ENCODE data around the gene KRT24.
A peak's percentile ranks its signal among the peaks of the same experiment; 100 is the strongest.

The KRT24 gene

GRCh38 chr17:40734018-40734417 is 30.5 kb upstream of the KRT24 start:
- H3K56ac ChIP-seq (ENCODE audit: low read length), result no peak overlapping the region
- no peak overlapping the region for H2BK15ac ChIP-seq (replicated peaks; ENCODE audit: low read depth)
- no peak overlapping the region for H4K5ac ChIP-seq (ENCODE audit: low read length)
- H3K18ac ChIP-seq (ENCODE audit: low read length), result no peak overlapping the region
- no peaks in the 10 kb centered on the region for H3K27me3 ChIP-seq (ENCODE audit: insufficient read depth, low read length, poor library complexity)
- H3K4me2 ChIP-seq (ENCODE audit: low read length), result no peak overlapping the region
- no peak overlapping the region for H3K9ac ChIP-seq (ENCODE audit: low read length)
- no peak overlapping the region for H3K4me3 ChIP-seq (ENCODE audit: low read length)
- no peaks in the 10 kb centered on the region for H3K4me1 ChIP-seq (ENCODE audit: control insufficient read depth, low read depth, low read length)
- H3K4ac ChIP-seq (ENCODE audit: low read depth, low read length), result no peak overlapping the region
- H2BK5ac ChIP-seq (ENCODE audit: low read length), result no peak overlapping the region
- no peaks in the 10 kb centered on the region for H3K79me1 ChIP-seq (ENCODE audit: low read length)
- H2BK120ac ChIP-seq (ENCODE audit: low read depth, low read length), result no peak overlapping the region
- no peak overlapping the region for H4K8ac ChIP-seq (ENCODE audit: low read depth, low read length)
- no peak overlapping the region for H3K23ac ChIP-seq (ENCODE audit: low read length)
- WGBS (ENCODE audit: extremely low coverage, insufficient coverage, low lambda C conversion rate), result no CpG with 5 or more reads among the region's 6 CpGs
- no peak overlapping the region for H2AK5ac ChIP-seq (ENCODE audit: low read length)
- H3K36me3 ChIP-seq (ENCODE audit: control insufficient read depth, insufficient read depth, low read length), result no peaks in the 10 kb centered on the region
- no peaks in the 10 kb centered on the region for H3K79me2 ChIP-seq (ENCODE audit: control insufficient read depth, insufficient read depth, low read length)
- no peak overlapping the region for H3K27ac ChIP-seq (ENCODE audit: low read depth, low read length)
- DNase-seq, result no peak

GRCh38 chr17:40730970-40731369 is 27.4 kb upstream of the KRT24 start:
- no peak overlapping the region for H3K23ac ChIP-seq (ENCODE audit: low read length)
- no peak overlapping the region for H3K27ac ChIP-seq (ENCODE audit: low read depth, low read length)
- no peak overlapping the region for H2BK120ac ChIP-seq (ENCODE audit: low read depth, low read length)
- H3K27me3 ChIP-seq (ENCODE audit: insufficient read depth, low read length, poor library complexity), result no peaks in the 10 kb centered on the region
- no peaks in the 10 kb centered on the region for H3K79me1 ChIP-seq (ENCODE audit: low read length)
- H3K4me2 ChIP-seq (ENCODE audit: low read length), result no peak overlapping the region
- H2BK15ac ChIP-seq (replicated peaks; ENCODE audit: low read depth), result no peak overlapping the region
- no peak overlapping the region for H3K18ac ChIP-seq (ENCODE audit: low read length)
- no peak overlapping the region for H4K8ac ChIP-seq (ENCODE audit: low read depth, low read length)
- H2AK5ac ChIP-seq (ENCODE audit: low read length), result no peak overlapping the region
- H3K79me2 ChIP-seq (ENCODE audit: control insufficient read depth, insufficient read depth, low read length), result no peaks in the 10 kb centered on the region
- no peak overlapping the region for H4K5ac ChIP-seq (ENCODE audit: low read length)
- no peaks in the 10 kb centered on the region for H3K36me3 ChIP-seq (ENCODE audit: control insufficient read depth, insufficient read depth, low read length)
- WGBS (ENCODE audit: extremely low coverage, insufficient coverage, low lambda C conversion rate), result no CpG with 5 or more reads among the region's 1 CpG
- no peak for DNase-seq
- no peak overlapping the region for H3K9ac ChIP-seq (ENCODE audit: low read length)
- no peak overlapping the region for H3K4ac ChIP-seq (ENCODE audit: low read depth, low read length)
- H2BK5ac ChIP-seq (ENCODE audit: low read length), result no peak overlapping the region
- H3K4me3 ChIP-seq (ENCODE audit: low read length), result no peak overlapping the region
- H3K4me1 ChIP-seq (ENCODE audit: control insufficient read depth, low read depth, low read length), result no peaks in the 10 kb centered on the region
- H3K56ac ChIP-seq (ENCODE audit: low read length), result no peak overlapping the region

GRCh38 chr17:40727447-40728231 is 24.1 kb upstream of the KRT24 start:
- H3K4me1 ChIP-seq (ENCODE audit: control insufficient read depth, low read depth, low read length), result no peaks in the 10 kb centered on the region
- no peaks in the 10 kb centered on the region for H3K79me1 ChIP-seq (ENCODE audit: low read length)
- H3K36me3 ChIP-seq (ENCODE audit: control insufficient read depth, insufficient read depth, low read length), result no peaks in the 10 kb centered on the region
- no peak overlapping the region for H2AK5ac ChIP-seq (ENCODE audit: low read length)
- no peak overlapping the region for H3K18ac ChIP-seq (ENCODE audit: low read length)
- no peak overlapping the region for H3K23ac ChIP-seq (ENCODE audit: low read length)
- no peak for DNase-seq
- H2BK120ac ChIP-seq (ENCODE audit: low read depth, low read length), result no peak overlapping the region
- H3K79me2 ChIP-seq (ENCODE audit: control insufficient read depth, insufficient read depth, low read length), result no peaks in the 10 kb centered on the region
- H2BK15ac ChIP-seq (replicated peaks; ENCODE audit: low read depth), result no peak overlapping the region
- H3K27ac ChIP-seq (ENCODE audit: low read depth, low read length), result no peak overlapping the region
- H3K4me2 ChIP-seq (ENCODE audit: low read length), result no peak overlapping the region
- no peaks in the 10 kb centered on the region for H3K27me3 ChIP-seq (ENCODE audit: insufficient read depth, low read length, poor library complexity)
- H2BK5ac ChIP-seq (ENCODE audit: low read length), result no peak overlapping the region
- no peak overlapping the region for H3K9ac ChIP-seq (ENCODE audit: low read length)
- no CpG with 5 or more reads among the region's 8 CpGs for WGBS (ENCODE audit: extremely low coverage, insufficient coverage, low lambda C conversion rate)
- no peak overlapping the region for H3K56ac ChIP-seq (ENCODE audit: low read length)
- no peak overlapping the region for H3K4ac ChIP-seq (ENCODE audit: low read depth, low read length)
- no peak overlapping the region for H3K4me3 ChIP-seq (ENCODE audit: low read length)
- H4K8ac ChIP-seq (ENCODE audit: low read depth, low read length), result no peak overlapping the region
- no peak overlapping the region for H4K5ac ChIP-seq (ENCODE audit: low read length)

GRCh38 chr17:40726919-40727318 is 23.4 kb upstream of the KRT24 start:
- DNase-seq, result peak; percentile 38
- no CpG with 5 or more reads among the region's 2 CpGs for WGBS (ENCODE audit: extremely low coverage, insufficient coverage, low lambda C conversion rate)

GRCh38 chr17:40724656-40725055 is 21.1 kb upstream of the KRT24 start:
- H3K56ac ChIP-seq (ENCODE audit: low read length), result no peak overlapping the region
- no peaks in the 10 kb centered on the region for H3K36me3 ChIP-seq (ENCODE audit: control insufficient read depth, insufficient read depth, low read length)
- H4K8ac ChIP-seq (ENCODE audit: low read depth, low read length), result no peak overlapping the region
- no peak overlapping the region for H3K18ac ChIP-seq (ENCODE audit: low read length)
- H3K4me1 ChIP-seq (ENCODE audit: control insufficient read depth, low read depth, low read length), result no peaks in the 10 kb centered on the region
- no peak overlapping the region for H2BK5ac ChIP-seq (ENCODE audit: low read length)
- H3K23ac ChIP-seq (ENCODE audit: low read length), result no peak overlapping the region
- no peaks in the 10 kb centered on the region for H3K79me1 ChIP-seq (ENCODE audit: low read length)
- no peak overlapping the region for H2BK120ac ChIP-seq (ENCODE audit: low read depth, low read length)
- no peak overlapping the region for H2AK5ac ChIP-seq (ENCODE audit: low read length)
- no peak overlapping the region for H3K27ac ChIP-seq (ENCODE audit: low read depth, low read length)
- no peak overlapping the region for H4K5ac ChIP-seq (ENCODE audit: low read length)
- no peak for DNase-seq
- no peak overlapping the region for H3K4me2 ChIP-seq (ENCODE audit: low read length)
- H3K79me2 ChIP-seq (ENCODE audit: control insufficient read depth, insufficient read depth, low read length), result no peaks in the 10 kb centered on the region
- no peak overlapping the region for H3K4me3 ChIP-seq (ENCODE audit: low read length)
- no peaks in the 10 kb centered on the region for H3K27me3 ChIP-seq (ENCODE audit: insufficient read depth, low read length, poor library complexity)
- WGBS (ENCODE audit: extremely low coverage, insufficient coverage, low lambda C conversion rate), result no CpG with 5 or more reads among the region's 1 CpG
- no peak overlapping the region for H3K4ac ChIP-seq (ENCODE audit: low read depth, low read length)
- H3K9ac ChIP-seq (ENCODE audit: low read length), result no peak overlapping the region
- no peak overlapping the region for H2BK15ac ChIP-seq (replicated peaks; ENCODE audit: low read depth)

More at GRCh38 chr17:40726919-40727318, 23.4 kb upstream of the KRT24 start:
- H3K27me3 ChIP-seq (ENCODE audit: insufficient read depth, low read length, poor library complexity), result no peaks in the 10 kb centered on the region
- H3K23ac ChIP-seq (ENCODE audit: low read length), result no peak overlapping the region
- H3K27ac ChIP-seq (ENCODE audit: low read depth, low read length), result no peak overlapping the region
- no peaks in the 10 kb centered on the region for H3K4me1 ChIP-seq (ENCODE audit: control insufficient read depth, low read depth, low read length)
- no peak overlapping the region for H2BK15ac ChIP-seq (replicated peaks; ENCODE audit: low read depth)
- no peak overlapping the region for H3K18ac ChIP-seq (ENCODE audit: low read length)
- H3K4me2 ChIP-seq (ENCODE audit: low read length), result no peak overlapping the region
- no peak overlapping the region for H2BK120ac ChIP-seq (ENCODE audit: low read depth, low read length)
- H3K9ac ChIP-seq (ENCODE audit: low read length), result no peak overlapping the region
- H2BK5ac ChIP-seq (ENCODE audit: low read length), result no peak overlapping the region
- no peaks in the 10 kb centered on the region for H3K79me2 ChIP-seq (ENCODE audit: control insufficient read depth, insufficient read depth, low read length)
- no peak overlapping the region for H4K5ac ChIP-seq (ENCODE audit: low read length)
- H3K4ac ChIP-seq (ENCODE audit: low read depth, low read length), result no peak overlapping the region
- H3K79me1 ChIP-seq (ENCODE audit: low read length), result no peaks in the 10 kb centered on the region
- no peak overlapping the region for H2AK5ac ChIP-seq (ENCODE audit: low read length)
- H3K36me3 ChIP-seq (ENCODE audit: control insufficient read depth, insufficient read depth, low read length), result no peaks in the 10 kb centered on the region
- H3K56ac ChIP-seq (ENCODE audit: low read length), result no peak overlapping the region
- no peak overlapping the region for H3K4me3 ChIP-seq (ENCODE audit: low read length)
- no peak overlapping the region for H4K8ac ChIP-seq (ENCODE audit: low read depth, low read length)

- Histone ChIP-seq H3K36me3 (ENCODE audit: control insufficient read depth, insufficient read depth, low read length) (no peaks in the 10 kb centered on the region), H3K18ac (ENCODE audit: low read length) (no peak overlapping the region), H2BK15ac (replicated peaks; ENCODE audit: low read depth) (no peak overlapping the region), H2BK5ac (ENCODE audit: low read length) (no peak overlapping the region), H3K4me3 (ENCODE audit: low read length) (no peak overlapping the region), H3K79me1 (ENCODE audit: low read length) (no peaks in the 10 kb centered on the region), H3K4me1 (ENCODE audit: control insufficient read depth, low read depth, low read length) (no peaks in the 10 kb centered on the region), H3K27me3 (ENCODE audit: insufficient read depth, low read length, poor library complexity) (no peaks in the 10 kb centered on the region), H3K27ac (ENCODE audit: low read depth, low read length) (no peak overlapping the region), H3K9ac (ENCODE audit: low read length) (no peak overlapping the region), H4K8ac (ENCODE audit: low read depth, low read length) (no peak overlapping the region), H3K23ac (ENCODE audit: low read length) (no peak overlapping the region), H3K56ac (ENCODE audit: low read length) (no peak overlapping the region), H3K79me2 (ENCODE audit: control insufficient read depth, insufficient read depth, low read length) (no peaks in the 10 kb centered on the region), H2BK120ac (ENCODE audit: low read depth, low read length) (no peak overlapping the region), H3K4me2 (ENCODE audit: low read length) (no peak overlapping the region), H3K4ac (ENCODE audit: low read depth, low read length) (no peak overlapping the region), H4K5ac (ENCODE audit: low read length) (no peak overlapping the region), H2AK5ac (ENCODE audit: low read length) (no peak overlapping the region)
- no CpG with 5 or more reads among the region's 1 CpG for WGBS (ENCODE audit: extremely low coverage, insufficient coverage, low lambda C conversion rate)
- no peak for DNase-seq
These were observed 18.7 kb upstream of the KRT24 start for GRCh38 chr17:40722241-40722640.
